Gastroesophageal sphincter (tissue), 3 donors: ENCODE data around the gene LRP1B.

Experiments used
- CTCF ChIP-seq, 4 experiments: fragments of 200-600 bp in 2 of 4; fragments of 450-650 bp in 2 of 4; sonication (generic) in 1 of 4; IDR thresholded peaks; one replicate each; pipeline ENCODE4 v1.5.1; 2017 to 2019; ENCODE audit warnings: antibody characterized with exemption in 4 of 4, mild to moderate bottlenecking in 2 of 4, moderate library complexity in 2 of 4
- EP300 ChIP-seq: sonication (generic); formaldehyde crosslinking; IDR thresholded peaks from one replicate; pipeline ENCODE4 v1.6.1; 2017; ENCODE audit warnings: antibody characterized with exemption, mild to moderate bottlenecking
- POLR2A ChIP-seq, 2 donors: fragments of 450-650 bp; IDR thresholded peaks; one replicate each; pipeline ENCODE4 v1.6.1; 2017; ENCODE audit warnings: antibody characterized with exemption in 2 of 2, mild to moderate bottlenecking in 2 of 2, moderate library complexity in 1 of 2
- POLR2AphosphoS5 ChIP-seq: sonication (generic); formaldehyde crosslinking; IDR thresholded peaks from one replicate; pipeline ENCODE4 v1.6.1; 2017; ENCODE audit warnings: antibody characterized with exemption

- no peak for TF ChIP-seq CTCF (IDR thresholded peaks at IDR 0.05)
- no peak for TF ChIP-seq POLR2A (IDR thresholded peaks at IDR 0.05)
- TF ChIP-seq EP300, result no peak
- no peak for TF ChIP-seq POLR2AphosphoS5
These were observed 672.5 kb downstream of the LRP1B start for GRCh38 chr2:141458351-141458750.
